B cell (primary cell): ENCODE results near the gene TMEM120B. TPM values are rescaled to one million over a fixed set of nuclear protein-coding genes. Genes with fewer than 3 reads are reported as not detected.

ENCODE experiments used
- ATAC-seq: fragments of 200-7000 bp; cut with Tn5 transposase; one replicate; pipeline ENCODE4 v1.10.0; 2021; ENCODE audit warnings: low read depth, mild to moderate bottlenecking, moderate number of reproducible peaks, moderate library complexity
- CTCF ChIA-PET: fragments of 350-600 bp; sonication (Branson Sonifier 250); formaldehyde crosslinking; loops from one replicate; lab custom pipeline; 2021; ENCODE audit warnings: antibody characterized with exemption, inconsistent platforms; lab: Charles Lee
- POLR2A ChIA-PET: fragments of 350-600 bp; sonication (Branson Sonifier 250); formaldehyde crosslinking; loops from one replicate; lab custom pipeline; 2021; ENCODE audit warnings: antibody characterized with exemption; lab: Charles Lee
- DNase-seq: peaks from one replicate; pipeline ENCODE4 v3.0.0; 2013
- H2AFZ ChIP-seq: 2 replicates; pipeline ENCODE4 v1.6.1; 2012; ENCODE audit warnings: mild to moderate bottlenecking, low read depth, low read length; ENCODE audit not compliant: insufficient read depth, poor library complexity, severe bottlenecking
- H3K27ac ChIP-seq, 2 donors: 1 replicate in 1 of 2; 2 replicates in 1 of 2; pipeline ENCODE4 v1.5.1; 2012 to 2013; ENCODE audit warnings: low read length in 2 of 2, mild to moderate bottlenecking in 2 of 2, moderate library complexity in 1 of 2
- H3K27me3 ChIP-seq, 4 experiments: fragments of 200-600 bp in 1 of 4; sonication (generic) in 1 of 4; replicated peaks in 1 of 4; 1 replicate in 2 of 4; 2 replicates in 2 of 4; pipeline versions ENCODE4 v1.6.1 to v1.7.0; 2013 to 2016; ENCODE audit warnings: low read length in 3 of 4, mild to moderate bottlenecking in 2 of 4, mixed read lengths in 1 of 4, moderate library complexity in 1 of 4; ENCODE audit not compliant: insufficient read depth in 4 of 4, control insufficient read depth in 3 of 4; ENCODE audit errors: control extremely low read depth in 1 of 4
- H3K36me3 ChIP-seq, 2 experiments: replicated peaks in 1 of 2; 1 replicate in 1 of 2; 2 replicates in 1 of 2; pipeline versions ENCODE4 v1.6.1 to v1.7.1; 2013; ENCODE audit warnings: low read length in 1 of 2; ENCODE audit not compliant: insufficient read depth in 2 of 2, control insufficient read depth in 1 of 2; ENCODE audit errors: control extremely low read depth in 1 of 2, extremely low read depth in 1 of 2
- H3K4me1 ChIP-seq, 2 donors: fragments of 200-600 bp in 1 of 2; sonication (generic) in 1 of 2; 1 replicate in 1 of 2; 2 replicates in 1 of 2; pipeline versions ENCODE4 v1.5.1 to v1.6.1; 2013 to 2017; ENCODE audit warnings: low read length in 2 of 2; ENCODE audit not compliant: control insufficient read depth in 2 of 2, insufficient read depth in 2 of 2
- H3K4me2 ChIP-seq: replicated peaks from 2 replicates; pipeline ENCODE3; 2012; ENCODE audit warnings: mild to moderate bottlenecking, low read depth, low read length; ENCODE audit not compliant: poor library complexity, severe bottlenecking
- H3K4me3 ChIP-seq, 5 experiments: fragments of 200-600 bp in 1 of 5; sonication (generic) in 1 of 5; 1 replicate in 3 of 5; 2 replicates in 2 of 5; pipeline versions ENCODE4 v1.5.1 to v1.7.0; 2011 to 2016; ENCODE audit warnings: low read length in 4 of 5, mild to moderate bottlenecking in 4 of 5, low read depth in 2 of 5, control low read depth in 1 of 5, moderate library complexity in 1 of 5; ENCODE audit not compliant: insufficient read depth in 1 of 5; ENCODE audit errors: control extremely low read depth in 1 of 5, extremely low read depth in 1 of 5
- H3K79me2 ChIP-seq: fragments of 200-600 bp; sonication (generic); one replicate; pipeline ENCODE4 v1.6.0; 2016; ENCODE audit warnings: low read length; ENCODE audit not compliant: control insufficient read depth, insufficient read depth
- H3K9ac ChIP-seq: fragments of 200-600 bp; sonication (generic); 2 replicates; pipeline ENCODE4 v1.6.1; 2017; ENCODE audit warnings: mild to moderate bottlenecking, low read length, moderate library complexity
- H3K9me3 ChIP-seq, 3 donors: one replicate each; pipeline versions ENCODE4 v1.6.1 to v1.7.1; 2013; ENCODE audit warnings: low read length in 2 of 3; ENCODE audit not compliant: control insufficient read depth in 2 of 3, insufficient read depth in 1 of 3; ENCODE audit errors: control extremely low read depth in 1 of 3
- H4K20me1 ChIP-seq: 2 replicates; pipeline ENCODE4 v1.6.0; 2012; ENCODE audit warnings: mild to moderate bottlenecking, low read length; ENCODE audit not compliant: insufficient read depth, control insufficient read depth, poor library complexity, severe bottlenecking
- H3K27ac Mint-ChIP-seq: one replicate; pipeline ENCODE4 v1.8.0; 2021; ENCODE audit warnings: mixed read lengths
- H3K27me3 Mint-ChIP-seq: one replicate; pipeline ENCODE4 v1.8.0; 2021; ENCODE audit warnings: mixed read lengths
- H3K4me1 Mint-ChIP-seq: one replicate; pipeline ENCODE4 v1.8.0; 2021; ENCODE audit warnings: mixed read lengths
- H3K4me3 Mint-ChIP-seq: one replicate; pipeline ENCODE4 v1.8.0; 2021; ENCODE audit warnings: mixed read lengths
- H3K9me3 Mint-ChIP-seq: one replicate; pipeline ENCODE4 v1.8.0; 2022; ENCODE audit warnings: mixed read lengths; ENCODE audit not compliant: insufficient read depth
- EZH2 ChIP-seq: IDR thresholded peaks from 2 replicates; pipeline ENCODE4 v1.6.1; 2012; ENCODE audit warnings: borderline replicate concordance, low read depth, mild to moderate bottlenecking, moderate library complexity, low read length; ENCODE audit not compliant: insufficient read depth, poor library complexity, severe bottlenecking
- WGBS: methylation state at CpG from one replicate; pipeline ENCODE4 v1.1.5; 2013; ENCODE audit warnings: missing lambda C conversion rate; ENCODE audit not compliant: insufficient coverage; 5-methylcytosine and 5-hydroxymethylcytosine counted together
- intact Hi-C: fragments of 100-400 bp; cut with micrococcal nuclease; formaldehyde crosslinking; loops from one replicate; pipeline ENCODE4 v1.10.0; 2022
- polyA plus RNA-seq: library from polyadenylated mRNA; depleted of rRNA; stranded (reverse); fragments of >200 nt; gene quantifications from 2 replicates; pipeline ENCODE4 v1.2.3, GENCODE V29; 2012
- total RNA-seq, 2 donors: library from RNA; stranded (reverse); fragments of 120-200 nt in 1 of 2; gene quantifications; 1 replicate in 1 of 2; 2 replicates in 1 of 2; pipeline versions ENCODE4 v1.2.3 to v1.2.4, GENCODE V29; 2013 to 2022
- TF ChIP-seq, protein P1 (sequence below): fragments of 200-600 bp; IDR thresholded peaks from one replicate; pipeline ENCODE4 v1.8.0; 2022; ENCODE audit warnings: antibody characterized with exemption, mild to moderate bottlenecking

TMEM120B gene
- total and polyA plus RNA-seq, 2 donors (not counting 1 experiment from before 2014, with no cell fraction given) = 9.2 to 9.7 TPM

DNA sequence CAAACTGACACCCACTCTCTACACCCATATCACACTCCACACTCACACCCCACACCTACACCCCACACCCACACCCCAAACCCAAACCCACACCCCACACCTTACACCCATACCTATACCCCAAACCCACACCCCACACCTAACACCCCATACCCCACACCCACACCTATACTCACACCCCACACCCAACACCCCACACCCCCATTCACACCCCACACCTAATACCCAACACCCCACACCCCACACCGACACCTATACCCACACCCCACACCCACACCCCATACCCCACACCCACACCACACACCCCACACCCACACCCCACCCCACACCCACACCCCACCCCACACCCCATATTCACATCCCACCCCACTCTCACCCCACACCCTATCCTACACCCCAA lies 38.5 kb downstream of the TMEM120B start:
- no peaks in the 10 kb centered on the region for H3K27me3 ChIP-seq
- H3K4me2 ChIP-seq = no peak overlapping the region
- intact Hi-C loops = no loop called here
- DNase-seq = no peak
- H4K20me1 ChIP-seq = no peaks in the 10 kb centered on the region
- Mint-ChIP-seq H3K9me3 (no peaks in the 10 kb centered on the region), H3K27me3 (no peaks in the 10 kb centered on the region), H3K4me1 (peaks cover 10% of the 10 kb centered on the region), H3K27ac (no peak overlapping the region), H3K4me3 (no peak overlapping the region)
- H3K9me3 ChIP-seq = no peaks in the 10 kb centered on the region
- H3K27ac ChIP-seq = no peak overlapping the region
- H3K36me3 ChIP-seq = no peaks in the 10 kb centered on the region
- ATAC-seq = no peak
- H3K4me1 ChIP-seq = no peaks in the 10 kb centered on the region
- no CpG with 5 or more reads among the region's 1 CpG for WGBS
- no peak overlapping the region for H3K9ac ChIP-seq
- H3K4me3 ChIP-seq = no peak overlapping the region
- CTCF ChIA-PET = no interaction called here
- POLR2A ChIA-PET = no interaction called here
- no peak overlapping the region for H2AFZ ChIP-seq
- TF ChIP-seq, protein P1, sequence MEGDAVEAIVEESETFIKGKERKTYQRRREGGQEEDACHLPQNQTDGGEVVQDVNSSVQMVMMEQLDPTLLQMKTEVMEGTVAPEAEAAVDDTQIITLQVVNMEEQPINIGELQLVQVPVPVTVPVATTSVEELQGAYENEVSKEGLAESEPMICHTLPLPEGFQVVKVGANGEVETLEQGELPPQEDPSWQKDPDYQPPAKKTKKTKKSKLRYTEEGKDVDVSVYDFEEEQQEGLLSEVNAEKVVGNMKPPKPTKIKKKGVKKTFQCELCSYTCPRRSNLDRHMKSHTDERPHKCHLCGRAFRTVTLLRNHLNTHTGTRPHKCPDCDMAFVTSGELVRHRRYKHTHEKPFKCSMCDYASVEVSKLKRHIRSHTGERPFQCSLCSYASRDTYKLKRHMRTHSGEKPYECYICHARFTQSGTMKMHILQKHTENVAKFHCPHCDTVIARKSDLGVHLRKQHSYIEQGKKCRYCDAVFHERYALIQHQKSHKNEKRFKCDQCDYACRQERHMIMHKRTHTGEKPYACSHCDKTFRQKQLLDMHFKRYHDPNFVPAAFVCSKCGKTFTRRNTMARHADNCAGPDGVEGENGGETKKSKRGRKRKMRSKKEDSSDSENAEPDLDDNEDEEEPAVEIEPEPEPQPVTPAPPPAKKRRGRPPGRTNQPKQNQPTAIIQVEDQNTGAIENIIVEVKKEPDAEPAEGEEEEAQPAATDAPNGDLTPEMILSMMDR = no peak
- no peak for TF ChIP-seq EZH2
- no peaks in the 10 kb centered on the region for H3K79me2 ChIP-seq

DNA sequence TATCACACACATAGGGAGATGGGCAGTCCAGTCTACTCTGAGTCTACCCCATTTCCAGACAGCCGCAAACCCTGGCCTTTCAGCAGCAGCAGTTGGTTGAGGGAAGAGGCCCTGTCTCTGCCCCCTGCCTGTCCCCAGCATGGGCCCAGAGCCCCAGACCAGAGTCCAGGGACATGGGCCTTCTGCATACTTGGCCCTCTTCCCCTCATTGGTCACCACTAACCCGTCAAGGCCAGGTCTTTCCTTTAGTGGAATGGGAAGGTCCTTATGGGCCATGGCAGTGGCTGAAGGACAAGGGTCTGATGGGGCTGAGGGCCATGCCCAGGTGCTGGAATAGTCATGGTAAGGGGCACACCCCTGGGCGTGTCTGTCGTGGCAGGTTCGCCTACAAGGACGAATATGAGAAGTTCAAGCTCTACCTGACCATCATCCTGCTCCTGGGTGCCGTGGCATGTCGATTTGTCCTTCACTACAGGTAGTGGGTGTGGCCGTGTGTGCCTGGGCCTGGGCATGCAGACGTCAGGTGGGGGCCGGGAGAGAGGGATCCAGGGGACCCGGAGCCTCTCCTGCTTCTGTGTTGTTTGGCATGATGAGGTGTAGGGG lies 39.3 kb downstream of the TMEM120B start:
- intact Hi-C loops = no loop called here
- H3K27ac Mint-ChIP-seq = no peak overlapping the region
- H3K4me1 ChIP-seq = no peaks in the 10 kb centered on the region
- CTCF ChIA-PET = no interaction called here
- no peaks in the 10 kb centered on the region for H4K20me1 ChIP-seq
- H3K9me3 Mint-ChIP-seq = no peaks in the 10 kb centered on the region
- no peak overlapping the region for H3K9ac ChIP-seq
- no peak overlapping the region for H3K4me2 ChIP-seq
- ATAC-seq (no peak), DNase-seq (no peak)
- TF ChIP-seq, protein P1 = no peak
- TF ChIP-seq EZH2 = no peak
- no peaks in the 10 kb centered on the region for H3K36me3 ChIP-seq
- no peak overlapping the region for H3K27ac ChIP-seq
- H2AFZ ChIP-seq = no peak overlapping the region
- H3K4me1 Mint-ChIP-seq = peaks cover 10% of the 10 kb centered on the region
- 99% methylated on average over 10 of the region's 12 CpGs for WGBS
- POLR2A ChIA-PET = no interaction called here
- no peaks in the 10 kb centered on the region for H3K27me3 ChIP-seq
- no peak overlapping the region for H3K4me3 ChIP-seq
- H3K79me2 ChIP-seq = no peaks in the 10 kb centered on the region
- H3K27me3 Mint-ChIP-seq = no peaks in the 10 kb centered on the region
- no peak overlapping the region for H3K4me3 Mint-ChIP-seq
- H3K9me3 ChIP-seq = no peaks in the 10 kb centered on the region
